Measurements from ENCODE around the gene RPGRIP1.
"Not testable (repeated sequence)": the region's sequence is repeated elsewhere in the genome, so short reads cannot be mapped to it uniquely, and the experiment has no call there.

Gene RPGRIP1

GRCh38 chr14:21258889-21259787 is 20.7 kb upstream of the RPGRIP1 start:
- no peak for DNase-seq

- no peak for DNase-seq
These were observed 18.1 kb upstream of the RPGRIP1 start for GRCh38 chr14:21261824-21262223.

GRCh38 chr14:21262410-21262809 is 17.5 kb upstream of the RPGRIP1 start:
- no peak for DNase-seq

GRCh38 chr14:21263284-21264024 is 16.4 kb upstream of the RPGRIP1 start:
- no peak for DNase-seq

GRCh38 chr14:21264025-21264801 is 15.7 kb upstream of the RPGRIP1 start:
- DNase-seq = no peak

GRCh38 chr14:21267431-21267845 is 12.4 kb upstream of the RPGRIP1 start:
- no peak for DNase-seq

- DNase-seq = no peak
These were observed 11.8 kb upstream of the RPGRIP1 start for GRCh38 chr14:21267886-21268616.

- DNase-seq = peak; percentile 41
These were observed 11.1 kb upstream of the RPGRIP1 start for GRCh38 chr14:21268617-21269251.

GRCh38 chr14:21269252-21270046 is 10.4 kb upstream of the RPGRIP1 start, which contains the start of gene HNRNPC:
TSS of gene HNRNPC (minus strand) at chr14:21269442. CDS start at chr14:21234193, 35,249 bp downstream.
- DNase-seq = peak; percentile 99

GRCh38 chr14:21272661-21273060 is 7.2 kb upstream of the RPGRIP1 start:
- DNase-seq = not testable (repeated sequence)

- DNase-seq = no peak
These were observed 4.5 kb upstream of the RPGRIP1 start for GRCh38 chr14:21275261-21275858.

GRCh38 chr14:21278632-21279031 is 1.3 kb upstream of the RPGRIP1 start:
- DNase-seq = no peak

GRCh38 chr14:21281917-21282316 is 2.0 kb downstream of the RPGRIP1 start:
- DNase-seq = not testable (repeated sequence)

GRCh38 chr14:21286516-21286915 is 6.6 kb downstream of the RPGRIP1 start:
- DNase-seq = not testable (repeated sequence)

- no peak for DNase-seq
These were observed 7.3 kb downstream of the RPGRIP1 start for GRCh38 chr14:21287168-21287567.

- DNase-seq = not testable (repeated sequence)
These were observed 14.1 kb downstream of the RPGRIP1 start for GRCh38 chr14:21294026-21294425.

GRCh38 chr14:21298358-21298757 is 18.5 kb downstream of the RPGRIP1 start:
- DNase-seq = no peak

GRCh38 chr14:21299562-21300130 is 19.8 kb downstream of the RPGRIP1 start:
- no peak for DNase-seq

GRCh38 chr14:21300892-21301291 is 21.0 kb downstream of the RPGRIP1 start:
- no peak for DNase-seq

Measured in NCI-H1436 (cell line).